ENCODE measurements around the gene IGLON5.

- TF ChIP-seq EZH2phosphoT487 (conservative IDR thresholded peaks at IDR 0.05; ENCODE audit: low read length) (no peak), CTCF (IDR thresholded peaks at IDR 0.05; ENCODE audit: insufficient read depth, low read length, poor library complexity, severe bottlenecking) (no peak)
Observed at GRCh38 chr19:51323481-51324166, 12.2 kb downstream of the IGLON5 start.

Measured in SU-DHL-6 (cell line).